Neural cell (in vitro differentiated cells): ENCODE results near the gene CFAP45. TPM values are rescaled to one million over a fixed set of nuclear protein-coding genes. Genes with fewer than 3 reads are reported as not detected.

Experiments used
- H2AFZ ChIP-seq: fragments of 200-600, 300-800 bp; sonication (generic), shearing (Covaris generic); 2 replicates; pipeline ENCODE4 v1.6.0; 2014; ENCODE audit warnings: low read depth, mild to moderate bottlenecking, antibody characterized with exemption, low read length, moderate library complexity
- H3F3A ChIP-seq: fragments of 200-600 bp; shearing (Covaris generic); 2 replicates; pipeline ENCODE4 v1.6.1; 2016; ENCODE audit warnings: mild to moderate bottlenecking, moderate library complexity, mixed read lengths, antibody characterized with exemption, low read length; ENCODE audit not compliant: insufficient read depth, poor library complexity, severe bottlenecking
- H3K27ac ChIP-seq: fragments of 200-600, 300-800 bp; sonication (generic), shearing (Covaris generic); 2 replicates; pipeline ENCODE4 v1.5.1; 2014; ENCODE audit warnings: mild to moderate bottlenecking, low read length, moderate library complexity
- H3K27me3 ChIP-seq: fragments of 300-800, 200-600 bp; sonication (generic), shearing (Covaris generic); 2 replicates; pipeline ENCODE4 v1.6.0; 2014; ENCODE audit warnings: mild to moderate bottlenecking, low read depth, low read length, moderate library complexity; ENCODE audit not compliant: insufficient read depth
- H3K36me3 ChIP-seq: fragments of 300-800, 200-600 bp; sonication (generic), shearing (Covaris generic); 2 replicates; pipeline ENCODE4 v1.5.1; 2014; ENCODE audit warnings: mild to moderate bottlenecking, antibody characterized with exemption, low read length, moderate library complexity; ENCODE audit not compliant: insufficient read depth
- H3K4me2 ChIP-seq: fragments of 300-800, 200-600 bp; sonication (generic), shearing (Covaris generic); 2 replicates; pipeline ENCODE4 v1.6.0; 2014; ENCODE audit warnings: mild to moderate bottlenecking, low read length
- H3K4me3 ChIP-seq: fragments of 300-800, 200-600 bp; sonication (generic), shearing (Covaris generic); 2 replicates; pipeline ENCODE4 v1.5.1; 2014; ENCODE audit warnings: mild to moderate bottlenecking, low read length, moderate library complexity
- H3K79me2 ChIP-seq: fragments of 200-600 bp; shearing (Covaris generic); replicated peaks from 2 replicates; pipeline ENCODE4 v1.6.0; 2014; ENCODE audit warnings: mild to moderate bottlenecking, low read length, moderate library complexity; ENCODE audit not compliant: insufficient read depth
- H3K9ac ChIP-seq: fragments of 300-800, 200-600 bp; sonication (generic), shearing (Covaris generic); 2 replicates; pipeline ENCODE4 v1.6.1; 2016; ENCODE audit warnings: mild to moderate bottlenecking, low read length, mixed read lengths
- H3K9me2 ChIP-seq: fragments of 200-600 bp; shearing (Covaris generic); 2 replicates; pipeline ENCODE4 v1.6.1; 2016; ENCODE audit warnings: mild to moderate bottlenecking, low read length, mixed read lengths; ENCODE audit not compliant: insufficient read depth
- H3K9me3 ChIP-seq: fragments of 200-600, 300-800 bp; sonication (generic), shearing (Covaris generic); 2 replicates; pipeline ENCODE4 v1.6.1; 2016; ENCODE audit warnings: mild to moderate bottlenecking, mixed run types, low read length, moderate library complexity, mixed read lengths
- H4K20me1 ChIP-seq: fragments of 200-600 bp; shearing (Covaris generic); 2 replicates; pipeline ENCODE4 v1.6.1; 2016; ENCODE audit warnings: mild to moderate bottlenecking, mixed run types; ENCODE audit not compliant: insufficient read depth
- EP300 ChIP-seq: fragments of 450-650 bp; conservative IDR thresholded peaks from 2 replicates; pipeline ENCODE4 v1.6.1; 2014; ENCODE audit warnings: antibody characterized with exemption, mild to moderate bottlenecking, moderate library complexity; ENCODE audit not compliant: poor library complexity, severe bottlenecking
- EZH2 ChIP-seq: fragments of 200-600, 300-800 bp; shearing (Covaris generic), sonication (generic); IDR thresholded peaks from 2 replicates; pipeline ENCODE4 v1.6.1; 2014; ENCODE audit warnings: antibody characterized with exemption, low read length, borderline replicate concordance, mild to moderate bottlenecking; ENCODE audit not compliant: insufficient read depth, poor library complexity, severe bottlenecking
- MXI1 ChIP-seq: fragments of 450-650 bp; conservative IDR thresholded peaks from 2 replicates; pipeline ENCODE4 v1.6.1; 2014; ENCODE audit warnings: antibody characterized with exemption, mild to moderate bottlenecking; ENCODE audit not compliant: poor library complexity, severe bottlenecking
- POLR2AphosphoS5 ChIP-seq: IDR thresholded peaks from 2 replicates; pipeline ENCODE4 v1.6.1; 2012
- RAD21 ChIP-seq: fragments of 450-650 bp; conservative IDR thresholded peaks from 2 replicates; pipeline ENCODE4 v1.6.1; 2014; ENCODE audit warnings: antibody characterized with exemption, mild to moderate bottlenecking, moderate library complexity
- SMC3 ChIP-seq: fragments of 450-650 bp; conservative IDR thresholded peaks from 2 replicates; pipeline ENCODE4 v1.6.1; 2014; ENCODE audit warnings: antibody characterized with exemption, mild to moderate bottlenecking, moderate library complexity; ENCODE audit not compliant: poor library complexity
- TAF1 ChIP-seq: IDR thresholded peaks from 2 replicates; pipeline ENCODE4 v1.6.1; 2012; ENCODE audit warnings: low read depth
- polyA plus RNA-seq: library from polyadenylated mRNA; depleted of rRNA; stranded (reverse); fragments of >200 nt; gene quantifications from 2 replicates; pipeline ENCODE4 v1.2.3, GENCODE V29; 2014
- TF ChIP-seq, protein P1 (sequence below): IDR thresholded peaks from 2 replicates; pipeline ENCODE4 v1.6.1; 2012; ENCODE audit warnings: borderline replicate concordance
- TF ChIP-seq, protein P2 (sequence below): fragments of 450-650 bp; IDR thresholded peaks from 2 replicates; pipeline ENCODE4 v1.5.1; 2014; ENCODE audit warnings: antibody characterized with exemption, mild to moderate bottlenecking, moderate library complexity; ENCODE audit not compliant: poor library complexity, severe bottlenecking

CFAP45 gene
- polyA plus RNA-seq, 1 donor from 2014 or later, result 0.12 TPM

DNA sequence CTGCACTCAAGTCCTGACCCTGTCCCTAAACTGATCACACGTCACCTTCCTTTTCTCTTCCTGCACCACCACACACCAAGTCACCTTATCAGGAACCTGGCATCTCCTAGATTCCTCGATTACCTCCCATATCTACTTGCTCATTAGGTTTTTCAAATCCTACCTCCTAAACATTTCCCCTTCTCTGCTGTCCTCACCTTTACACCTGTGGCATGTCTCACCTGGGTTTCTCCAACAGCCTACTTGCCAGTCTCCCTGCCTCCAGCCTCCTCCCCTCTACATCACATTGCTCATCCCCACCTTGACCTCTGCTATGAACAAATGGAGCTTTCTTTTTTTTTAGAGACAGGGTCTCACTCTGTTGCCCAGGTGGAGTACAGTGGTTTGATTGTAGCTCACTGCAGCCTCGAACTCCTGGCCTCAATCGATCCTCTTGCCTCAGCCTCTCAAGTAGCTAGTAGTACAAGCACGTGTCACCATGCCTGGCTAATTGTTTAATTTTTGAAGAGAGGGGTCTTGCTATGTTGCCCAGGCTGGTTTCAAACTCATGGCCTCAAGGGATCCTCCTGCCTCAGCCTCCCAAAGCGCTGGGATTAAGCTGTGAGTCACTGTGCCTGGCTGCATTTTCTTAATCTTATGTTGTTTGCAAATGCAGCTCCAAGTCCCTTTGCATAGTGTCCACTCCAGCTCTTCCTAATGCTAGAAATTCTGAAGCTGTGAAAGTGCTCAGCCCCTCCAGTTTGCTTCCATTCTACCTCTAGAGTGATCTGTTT is 39.1 kb upstream of the CFAP45 start:
- Histone ChIP-seq H3K9ac (no peak overlapping the region), H3K9me3 (no peaks in the 10 kb centered on the region), H3K4me2 (no peak overlapping the region), H3K79me2 (peaks cover 8% of the 10 kb centered on the region), H4K20me1 (no peaks in the 10 kb centered on the region), H3K27me3 (no peaks in the 10 kb centered on the region), H3K36me3 (no peaks in the 10 kb centered on the region), H3K9me2 (no peaks in the 10 kb centered on the region), H3K27ac (no peak overlapping the region), H2AFZ (no peak overlapping the region), H3F3A (no peaks in the 10 kb centered on the region), H3K4me3 (no peak overlapping the region)
- TF ChIP-seq SMC3, result no peak
- TF ChIP-seq, protein P1, sequence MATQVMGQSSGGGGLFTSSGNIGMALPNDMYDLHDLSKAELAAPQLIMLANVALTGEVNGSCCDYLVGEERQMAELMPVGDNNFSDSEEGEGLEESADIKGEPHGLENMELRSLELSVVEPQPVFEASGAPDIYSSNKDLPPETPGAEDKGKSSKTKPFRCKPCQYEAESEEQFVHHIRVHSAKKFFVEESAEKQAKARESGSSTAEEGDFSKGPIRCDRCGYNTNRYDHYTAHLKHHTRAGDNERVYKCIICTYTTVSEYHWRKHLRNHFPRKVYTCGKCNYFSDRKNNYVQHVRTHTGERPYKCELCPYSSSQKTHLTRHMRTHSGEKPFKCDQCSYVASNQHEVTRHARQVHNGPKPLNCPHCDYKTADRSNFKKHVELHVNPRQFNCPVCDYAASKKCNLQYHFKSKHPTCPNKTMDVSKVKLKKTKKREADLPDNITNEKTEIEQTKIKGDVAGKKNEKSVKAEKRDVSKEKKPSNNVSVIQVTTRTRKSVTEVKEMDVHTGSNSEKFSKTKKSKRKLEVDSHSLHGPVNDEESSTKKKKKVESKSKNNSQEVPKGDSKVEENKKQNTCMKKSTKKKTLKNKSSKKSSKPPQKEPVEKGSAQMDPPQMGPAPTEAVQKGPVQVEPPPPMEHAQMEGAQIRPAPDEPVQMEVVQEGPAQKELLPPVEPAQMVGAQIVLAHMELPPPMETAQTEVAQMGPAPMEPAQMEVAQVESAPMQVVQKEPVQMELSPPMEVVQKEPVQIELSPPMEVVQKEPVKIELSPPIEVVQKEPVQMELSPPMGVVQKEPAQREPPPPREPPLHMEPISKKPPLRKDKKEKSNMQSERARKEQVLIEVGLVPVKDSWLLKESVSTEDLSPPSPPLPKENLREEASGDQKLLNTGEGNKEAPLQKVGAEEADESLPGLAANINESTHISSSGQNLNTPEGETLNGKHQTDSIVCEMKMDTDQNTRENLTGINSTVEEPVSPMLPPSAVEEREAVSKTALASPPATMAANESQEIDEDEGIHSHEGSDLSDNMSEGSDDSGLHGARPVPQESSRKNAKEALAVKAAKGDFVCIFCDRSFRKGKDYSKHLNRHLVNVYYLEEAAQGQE, result no peak
- TF ChIP-seq RAD21, result no peak
- TF ChIP-seq, protein P2, sequence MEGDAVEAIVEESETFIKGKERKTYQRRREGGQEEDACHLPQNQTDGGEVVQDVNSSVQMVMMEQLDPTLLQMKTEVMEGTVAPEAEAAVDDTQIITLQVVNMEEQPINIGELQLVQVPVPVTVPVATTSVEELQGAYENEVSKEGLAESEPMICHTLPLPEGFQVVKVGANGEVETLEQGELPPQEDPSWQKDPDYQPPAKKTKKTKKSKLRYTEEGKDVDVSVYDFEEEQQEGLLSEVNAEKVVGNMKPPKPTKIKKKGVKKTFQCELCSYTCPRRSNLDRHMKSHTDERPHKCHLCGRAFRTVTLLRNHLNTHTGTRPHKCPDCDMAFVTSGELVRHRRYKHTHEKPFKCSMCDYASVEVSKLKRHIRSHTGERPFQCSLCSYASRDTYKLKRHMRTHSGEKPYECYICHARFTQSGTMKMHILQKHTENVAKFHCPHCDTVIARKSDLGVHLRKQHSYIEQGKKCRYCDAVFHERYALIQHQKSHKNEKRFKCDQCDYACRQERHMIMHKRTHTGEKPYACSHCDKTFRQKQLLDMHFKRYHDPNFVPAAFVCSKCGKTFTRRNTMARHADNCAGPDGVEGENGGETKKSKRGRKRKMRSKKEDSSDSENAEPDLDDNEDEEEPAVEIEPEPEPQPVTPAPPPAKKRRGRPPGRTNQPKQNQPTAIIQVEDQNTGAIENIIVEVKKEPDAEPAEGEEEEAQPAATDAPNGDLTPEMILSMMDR, result no peak
- no peak for TF ChIP-seq EP300
- TF ChIP-seq POLR2AphosphoS5, result no peak
- no peak for TF ChIP-seq TAF1
- TF ChIP-seq EZH2, result no peak
- no peak for TF ChIP-seq MXI1

DNA sequence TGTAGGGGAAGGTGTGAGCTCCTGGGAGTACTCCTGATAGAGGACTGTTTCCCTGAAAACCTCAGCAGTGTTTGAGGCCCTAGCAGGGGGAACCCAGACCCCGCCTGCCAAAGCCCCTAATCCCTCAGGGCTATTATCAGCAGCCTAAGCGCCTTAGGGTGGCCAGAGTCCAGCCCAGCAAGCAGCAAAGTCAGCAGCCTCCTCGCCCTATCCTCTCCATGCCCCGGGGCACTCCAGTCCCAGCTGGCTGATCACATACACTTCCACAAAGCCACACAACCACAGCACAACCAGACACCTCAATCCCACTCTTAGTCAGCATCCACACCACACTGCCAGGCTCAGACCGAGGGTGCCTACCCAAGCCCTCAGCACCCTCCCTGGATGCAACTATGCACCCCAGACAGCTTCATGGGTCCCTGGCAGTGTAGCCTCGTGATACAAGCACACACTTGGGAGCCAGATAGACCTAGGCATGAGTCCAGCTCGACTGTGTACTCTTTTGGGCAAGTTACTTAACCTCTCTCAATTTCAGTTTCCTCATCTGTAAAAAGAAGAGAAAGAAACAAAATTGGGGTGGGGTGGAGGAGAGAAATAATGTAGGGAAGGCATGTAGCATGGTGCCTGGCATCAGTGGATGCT is 38.4 kb upstream of the CFAP45 start:
- H3K27ac ChIP-seq, result no peak overlapping the region

More for the DNA sequence above, 38.4 kb upstream of the CFAP45 start:
- no peak overlapping the region for H3K9ac ChIP-seq
- H3F3A ChIP-seq, result no peaks in the 10 kb centered on the region
- H3K9me2 ChIP-seq, result no peaks in the 10 kb centered on the region
- H3K9me3 ChIP-seq, result no peaks in the 10 kb centered on the region
- H4K20me1 ChIP-seq, result no peaks in the 10 kb centered on the region
- H3K4me3 ChIP-seq, result no peak overlapping the region
- no peaks in the 10 kb centered on the region for H3K27me3 ChIP-seq
- no peaks in the 10 kb centered on the region for H3K36me3 ChIP-seq
- no peak overlapping the region for H2AFZ ChIP-seq
- no peak for TF ChIP-seq MXI1
- TF ChIP-seq EZH2, result no peak
- TF ChIP-seq RAD21, result no peak
- TF ChIP-seq, protein P1, result no peak
- TF ChIP-seq, protein P2, result no peak
- H3K4me2 ChIP-seq, result no peak overlapping the region
- H3K79me2 ChIP-seq, result peaks cover 2% of the 10 kb centered on the region
